NCI-H146 treated with DMSO at 0.1 percent for 48 hours (cell line): Measurements from ENCODE around the gene CAPN14.

Experiments used
- DNase-seq: peaks from one replicate; lab custom pipeline; 2025; ENCODE audit not compliant: unreplicated experiment; lab: John Stamatoyannopoulos, UW

Gene CAPN14

DNA sequence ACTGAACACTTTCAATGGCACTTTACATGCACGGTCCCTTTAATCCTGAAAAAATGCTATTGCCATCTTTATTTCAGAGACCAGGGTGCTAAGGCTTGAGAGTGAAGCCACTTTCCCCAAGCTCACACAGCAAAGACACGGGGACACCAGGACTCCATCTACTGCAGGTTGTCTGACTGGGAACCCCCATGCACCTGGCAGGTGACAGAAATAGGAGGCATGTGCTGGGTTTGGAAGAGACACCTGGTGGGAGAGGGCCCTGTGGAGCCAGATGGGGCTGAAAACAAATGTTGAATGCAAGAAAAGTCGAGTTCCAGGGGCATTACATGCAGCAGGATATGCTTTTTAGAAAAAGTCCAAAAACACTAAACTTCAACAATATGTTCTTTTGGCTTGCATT lies 11.4 kb upstream of the CAPN14 start:
- no peak for DNase-seq

DNA sequence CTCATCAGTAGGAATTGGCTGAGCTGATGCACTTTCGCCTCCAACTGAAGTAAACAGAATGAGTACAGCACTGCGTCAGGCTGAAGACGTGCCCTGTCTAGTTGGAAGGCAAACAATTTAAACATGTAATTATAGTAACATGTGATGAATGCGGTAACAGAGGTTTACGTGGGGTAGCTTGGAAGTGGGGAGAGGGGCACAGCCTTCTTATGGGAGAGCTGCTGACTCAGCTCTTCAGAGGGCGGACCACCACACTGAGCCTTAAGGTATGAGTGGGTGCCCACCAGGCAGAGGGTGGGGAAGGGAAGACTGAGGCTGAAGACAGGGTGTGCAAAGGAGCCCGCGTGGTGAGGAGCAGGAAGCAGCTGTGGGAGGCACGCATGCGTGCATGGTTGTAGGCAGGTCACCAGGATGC lies 10.4 kb upstream of the CAPN14 start:
- DNase-seq: no peak

- DNase-seq: no peak
These were observed 9.8 kb upstream of the CAPN14 start for GRCh38 chr2:31227110-31227509.

GRCh38 chr2:31226266-31226665 lies 9.0 kb upstream of the CAPN14 start:
- DNase-seq: no peak

DNA sequence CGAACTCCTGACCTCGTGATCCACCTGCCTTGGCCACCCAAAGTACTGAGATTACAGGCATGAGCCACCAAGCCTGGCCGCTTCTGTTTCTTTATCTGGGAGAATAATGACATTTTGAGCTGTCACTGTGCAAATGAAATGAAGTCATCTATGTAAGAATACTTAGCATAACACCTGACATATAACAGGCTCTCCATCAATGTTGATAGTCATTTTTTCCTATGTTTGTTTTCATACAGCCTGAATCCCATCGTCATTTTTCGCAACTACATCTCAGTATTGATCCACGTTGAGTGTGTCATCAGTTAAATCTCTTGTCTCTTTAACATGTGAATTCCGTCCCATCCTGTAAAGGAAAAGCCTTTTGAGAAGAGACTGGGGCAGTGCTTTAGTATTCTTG lies 6.4 kb upstream of the CAPN14 start:
- no peak for DNase-seq

DNA sequence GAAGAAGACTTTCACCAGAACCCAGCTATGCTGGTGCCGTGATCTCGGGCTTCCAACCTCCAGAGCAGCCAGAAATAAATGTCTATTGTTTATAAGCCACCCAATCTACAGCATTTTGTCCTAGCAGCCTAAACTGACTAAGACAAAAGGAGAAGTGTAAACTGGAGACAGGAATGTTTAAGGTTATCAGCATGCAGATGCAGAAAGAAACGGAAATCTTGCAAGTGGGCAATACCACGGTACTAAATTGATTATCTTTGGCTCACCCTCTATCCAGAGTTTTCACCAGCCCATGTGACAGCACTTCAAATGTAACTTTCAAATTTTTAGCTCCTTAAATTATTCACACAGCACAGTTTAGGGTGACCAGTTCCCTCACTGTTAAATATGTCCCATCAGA lies 5.7 kb upstream of the CAPN14 start:
- no peak for DNase-seq

DNA sequence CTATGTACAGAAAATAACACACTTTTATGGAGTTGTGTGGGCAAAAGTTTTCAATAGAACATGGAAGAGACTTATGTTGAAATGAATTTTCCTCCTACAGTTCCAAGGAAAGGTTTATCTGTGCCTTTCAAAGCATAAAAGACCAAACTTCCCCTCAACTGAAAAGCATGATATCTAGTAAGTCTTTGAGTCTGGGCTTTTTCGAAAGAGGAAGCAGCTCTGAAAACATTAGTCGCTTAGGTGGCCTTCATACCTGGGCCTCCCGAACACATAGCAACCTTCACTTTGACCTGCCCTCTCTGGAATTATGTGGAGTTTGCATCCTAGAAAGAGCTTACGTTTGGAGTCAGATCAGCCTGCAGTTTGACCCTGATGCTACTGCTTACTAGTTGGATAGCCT lies 4.8 kb upstream of the CAPN14 start:
- no peak for DNase-seq

DNA sequence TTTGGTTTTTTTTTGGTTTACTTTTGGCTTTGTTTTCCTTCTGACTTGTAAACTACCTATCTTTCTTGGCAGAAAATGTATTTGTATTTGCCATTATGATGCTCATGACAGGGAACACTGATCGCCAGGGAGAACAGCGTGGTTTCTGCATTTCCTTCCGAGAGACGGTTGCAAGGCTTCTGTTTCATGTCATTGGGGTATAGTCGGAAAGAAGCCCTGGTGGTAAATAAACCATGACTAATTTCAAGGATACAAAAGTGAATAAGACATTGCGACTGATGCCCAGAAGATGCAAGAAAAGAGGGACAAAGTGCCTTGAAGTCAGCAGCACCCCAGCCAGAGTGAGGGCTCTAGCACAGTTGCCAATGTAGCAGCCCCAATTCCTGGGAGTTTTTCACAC lies 4.2 kb upstream of the CAPN14 start:
- DNase-seq: no peak

GRCh38 chr2:31219131-31219969 lies 2.0 kb upstream of the CAPN14 start:
- DNase-seq: no peak

- DNase-seq: no peak
These were observed 581 bp downstream of the CAPN14 start for GRCh38 chr2:31216734-31217133.

DNA sequence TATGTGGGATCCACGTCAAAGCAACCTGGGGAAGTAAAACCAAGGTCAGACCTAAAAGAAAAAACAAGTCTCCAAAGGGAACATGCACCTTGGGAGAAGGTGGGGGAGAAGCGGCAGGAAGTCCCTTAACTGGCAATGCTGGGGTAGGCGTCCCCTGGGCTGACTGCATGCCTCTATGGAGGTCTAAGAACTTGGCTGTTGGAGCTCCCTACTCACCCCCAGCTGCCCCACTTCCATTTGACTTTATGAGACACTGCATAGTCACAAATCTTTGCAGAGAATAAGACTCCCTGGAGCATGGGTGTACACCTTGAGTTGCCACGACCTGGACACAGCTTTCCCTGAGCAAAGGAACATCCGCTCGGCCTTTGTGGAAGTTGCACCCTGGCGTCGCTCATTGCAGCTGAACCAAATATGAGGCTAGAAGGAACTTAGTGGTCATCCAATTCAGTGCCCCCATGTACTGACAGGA lies 2.8 kb downstream of the CAPN14 start:
- DNase-seq: no peak

GRCh38 chr2:31213601-31214443 lies 3.5 kb downstream of the CAPN14 start:
- no peak for DNase-seq

DNA sequence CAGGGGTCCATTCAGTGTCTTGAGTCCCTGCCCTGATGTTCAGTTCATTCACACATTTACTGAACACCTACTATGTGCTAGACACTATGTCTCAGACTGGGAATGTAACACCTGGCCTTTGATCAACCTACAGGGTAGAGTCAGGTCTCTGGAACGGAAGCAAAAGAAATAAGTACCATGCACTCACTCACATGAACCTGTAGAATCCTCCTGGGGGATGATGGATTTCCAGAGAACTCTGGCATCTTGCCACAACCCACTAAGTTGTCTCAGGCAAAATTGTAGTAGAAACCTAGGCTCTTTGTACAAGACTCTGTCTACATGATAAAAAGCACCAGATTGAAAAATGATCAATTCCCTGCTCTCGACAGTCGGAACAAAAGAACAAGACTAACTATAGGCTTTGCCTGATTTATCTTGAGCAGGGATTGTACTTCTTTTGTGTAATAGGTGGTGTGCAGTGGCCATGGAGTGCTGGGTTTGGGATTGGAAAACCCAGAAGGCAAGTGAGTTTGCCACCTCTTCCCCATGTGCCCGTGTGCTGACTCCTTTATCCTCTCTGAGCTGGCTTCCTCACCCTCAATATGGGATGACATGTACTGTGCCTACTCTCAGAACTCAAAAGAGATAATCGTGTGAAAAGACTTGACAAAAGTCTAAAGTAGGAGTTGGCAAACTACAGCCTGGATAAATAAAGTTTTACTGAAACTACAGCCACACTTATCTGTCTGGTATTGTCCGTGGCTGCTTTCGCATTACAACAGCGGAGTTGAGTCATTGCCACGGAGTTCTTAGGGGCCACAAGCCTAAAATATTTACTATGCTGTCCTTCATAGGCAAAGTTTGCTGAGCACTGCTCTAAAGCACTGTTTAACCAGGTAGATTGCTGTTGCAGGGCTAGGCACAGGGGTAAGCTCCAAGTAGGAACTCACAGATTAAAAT lies 4.4 kb downstream of the CAPN14 start:
- no peak for DNase-seq

DNA sequence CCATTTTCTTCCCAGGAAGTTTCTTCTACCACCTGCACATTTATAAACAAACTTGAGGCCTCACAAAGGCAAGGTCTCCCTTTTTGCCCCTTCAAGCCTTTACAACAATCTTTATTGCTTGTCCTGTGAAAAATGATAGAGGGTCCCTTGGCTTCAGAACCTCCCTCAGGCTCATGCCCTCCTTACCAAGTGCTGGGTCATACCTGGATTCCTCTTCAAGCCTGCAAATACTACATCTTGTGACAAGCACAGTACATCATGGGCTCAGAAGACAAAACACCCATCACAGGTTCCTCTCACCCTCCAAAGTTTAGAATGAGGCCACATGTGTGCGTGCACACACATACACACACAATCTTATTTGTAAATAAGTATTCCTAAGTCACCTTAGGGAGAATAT lies 9.1 kb downstream of the CAPN14 start:
- no peak for DNase-seq

- no peak for DNase-seq
These were observed 9.5 kb downstream of the CAPN14 start for GRCh38 chr2:31207790-31208189.

DNA sequence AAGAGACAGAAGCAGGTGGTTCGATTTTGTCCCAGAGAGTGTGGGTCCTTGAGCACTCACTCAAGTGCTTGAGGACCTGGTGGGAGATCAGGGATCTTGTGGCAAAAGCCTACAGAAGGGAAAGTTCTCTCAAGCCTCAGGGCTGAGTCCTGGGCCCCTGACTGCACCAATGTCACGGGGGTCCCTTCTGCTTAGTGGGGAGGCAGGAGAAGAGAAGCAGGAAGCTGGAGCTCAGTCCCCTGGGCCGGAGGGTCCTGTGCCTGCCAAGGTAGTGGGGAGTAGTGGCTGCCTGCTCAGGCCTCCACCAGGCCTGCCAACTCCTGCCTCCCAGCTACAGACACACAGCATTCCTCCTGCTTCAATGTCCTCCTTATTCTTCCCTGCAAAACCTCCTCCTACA lies 11.7 kb downstream of the CAPN14 start:
- DNase-seq: no peak

DNA sequence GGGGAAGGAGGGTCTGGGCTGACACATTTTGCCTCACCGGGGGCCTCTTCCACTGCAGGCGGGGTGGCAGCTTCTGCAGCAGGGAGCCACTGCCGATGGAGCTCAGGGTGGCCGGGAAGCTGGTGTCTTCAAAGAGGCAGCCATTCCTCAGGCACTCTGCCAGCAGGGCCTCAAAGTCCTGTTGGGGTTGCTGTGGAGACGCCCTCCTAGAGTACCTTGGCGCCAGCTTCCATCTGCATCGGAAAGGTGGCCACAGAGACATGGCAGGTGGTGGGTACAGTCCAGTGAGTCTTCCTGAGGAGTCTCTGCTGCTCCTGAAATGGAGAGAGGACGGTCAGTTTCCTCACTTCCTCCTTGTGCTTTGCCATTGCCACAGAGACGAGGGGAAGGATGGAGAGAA lies 12.1 kb downstream of the CAPN14 start:
- DNase-seq: no peak

- DNase-seq: no peak
These were observed 12.5 kb downstream of the CAPN14 start for GRCh38 chr2:31204783-31205182.

GRCh38 chr2:31203916-31204315 lies 13.4 kb downstream of the CAPN14 start:
- DNase-seq: no peak

DNA sequence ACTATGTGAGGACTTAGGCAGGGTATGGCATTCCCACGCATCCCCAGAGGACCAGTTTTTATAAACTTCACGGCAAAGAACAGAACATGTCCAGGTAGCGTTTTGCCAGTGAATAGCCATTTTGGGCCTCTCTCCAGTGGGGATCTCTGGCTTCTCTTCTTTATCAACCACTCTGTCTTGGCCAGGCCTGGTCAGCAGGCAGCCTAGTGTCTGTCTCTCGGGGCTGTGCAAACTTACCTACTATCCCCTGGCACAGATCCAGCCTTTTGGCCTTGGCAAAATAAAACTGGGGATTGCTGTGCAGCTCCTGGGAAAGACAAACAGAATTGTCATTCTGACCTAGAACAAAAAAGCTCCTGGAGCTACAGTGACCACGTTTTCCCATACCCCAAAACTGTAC lies 14.5 kb downstream of the CAPN14 start:
- DNase-seq: no peak

- no peak for DNase-seq
These were observed 15.3 kb downstream of the CAPN14 start for GRCh38 chr2:31202041-31202440.
